Central memory CD4-positive, alpha-beta T cell (primary cell): ENCODE measurements around the gene UBXN7.
"Not testable (repeated sequence)": the region's sequence is repeated elsewhere in the genome, so short reads cannot be mapped to it uniquely, and the experiment has no call there.

Experiments used
- DNase-seq: peaks from one replicate; pipeline ENCODE4 v3.0.0; 2022

The UBXN7 gene

DNA sequence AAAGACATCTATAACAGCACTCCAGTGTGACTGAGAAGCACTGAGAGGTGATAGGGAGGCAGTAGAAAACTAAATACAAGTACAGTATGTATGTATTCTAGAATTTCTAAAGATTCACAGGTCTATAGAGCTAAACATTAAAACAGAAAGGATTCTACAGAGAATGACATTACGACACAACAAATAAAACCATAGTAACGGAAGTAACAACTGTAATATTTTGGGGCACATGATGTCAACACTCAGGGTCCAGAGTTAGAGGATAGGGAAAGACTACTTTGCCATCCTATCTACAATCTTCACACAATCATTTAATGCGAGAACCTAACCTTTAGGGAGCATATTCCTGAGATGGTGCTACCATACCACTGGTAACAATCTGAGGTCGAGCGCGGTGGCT, 13.6 kb downstream of the UBXN7 start:
- no peak for DNase-seq

DNA sequence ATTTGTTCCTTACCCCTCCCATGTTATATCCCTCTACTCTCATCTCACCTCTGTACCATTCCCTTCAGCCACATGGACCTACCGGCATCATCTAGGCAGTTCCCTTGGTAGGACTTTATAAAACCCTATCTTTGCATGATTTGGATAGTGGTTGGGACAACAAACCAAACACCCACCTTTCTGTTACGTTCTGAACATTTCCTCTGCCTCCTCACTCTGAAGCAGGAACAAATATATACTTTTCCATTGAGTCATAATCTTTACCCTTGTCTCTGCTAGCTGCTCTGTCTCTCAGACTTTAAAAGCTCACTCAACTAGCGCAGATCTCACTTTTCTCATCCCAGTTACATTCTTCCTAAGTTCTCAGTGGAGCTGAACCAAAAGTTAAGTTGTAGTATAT, 17.8 kb downstream of the UBXN7 start:
- DNase-seq, result no peak

DNA sequence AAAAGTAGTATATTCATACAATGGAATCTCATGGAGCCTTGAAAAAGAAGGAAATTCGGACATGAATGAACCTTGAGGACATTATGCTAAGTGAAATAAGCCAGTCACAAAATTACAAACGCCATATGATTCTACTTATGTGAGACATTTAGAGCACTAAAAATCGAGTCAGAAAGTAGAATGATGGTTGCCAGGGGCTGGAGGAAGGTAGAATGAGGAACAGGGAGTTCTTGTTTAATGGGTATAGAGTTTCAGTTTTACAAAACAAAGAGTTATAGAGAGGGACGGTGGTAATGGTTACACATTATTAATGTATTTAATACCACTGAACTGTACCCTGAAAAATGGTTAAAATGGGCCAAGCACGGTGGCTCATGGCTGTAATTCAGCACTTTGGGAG, 19.5 kb downstream of the UBXN7 start:
- DNase-seq, result no peak

DNA sequence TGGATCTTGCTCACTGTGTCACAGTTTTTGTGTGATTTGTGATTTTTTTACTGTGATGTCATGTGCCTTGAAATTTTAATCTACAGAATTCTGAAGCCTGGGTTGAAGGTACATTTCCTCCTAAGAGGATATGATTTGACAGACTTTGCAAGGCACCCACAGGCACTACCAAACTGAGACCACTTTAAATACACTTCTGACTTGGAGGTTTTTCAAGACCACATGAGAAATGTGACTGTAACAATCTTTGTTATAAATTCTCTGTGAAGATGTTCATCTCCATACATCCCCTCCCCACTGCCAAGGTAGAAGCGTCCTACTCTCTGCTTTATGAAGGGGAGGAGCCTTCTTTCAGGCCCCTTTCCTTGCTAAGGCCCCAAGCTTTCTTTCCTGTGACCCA, 22.8 kb downstream of the UBXN7 start:
- no peak for DNase-seq

DNA sequence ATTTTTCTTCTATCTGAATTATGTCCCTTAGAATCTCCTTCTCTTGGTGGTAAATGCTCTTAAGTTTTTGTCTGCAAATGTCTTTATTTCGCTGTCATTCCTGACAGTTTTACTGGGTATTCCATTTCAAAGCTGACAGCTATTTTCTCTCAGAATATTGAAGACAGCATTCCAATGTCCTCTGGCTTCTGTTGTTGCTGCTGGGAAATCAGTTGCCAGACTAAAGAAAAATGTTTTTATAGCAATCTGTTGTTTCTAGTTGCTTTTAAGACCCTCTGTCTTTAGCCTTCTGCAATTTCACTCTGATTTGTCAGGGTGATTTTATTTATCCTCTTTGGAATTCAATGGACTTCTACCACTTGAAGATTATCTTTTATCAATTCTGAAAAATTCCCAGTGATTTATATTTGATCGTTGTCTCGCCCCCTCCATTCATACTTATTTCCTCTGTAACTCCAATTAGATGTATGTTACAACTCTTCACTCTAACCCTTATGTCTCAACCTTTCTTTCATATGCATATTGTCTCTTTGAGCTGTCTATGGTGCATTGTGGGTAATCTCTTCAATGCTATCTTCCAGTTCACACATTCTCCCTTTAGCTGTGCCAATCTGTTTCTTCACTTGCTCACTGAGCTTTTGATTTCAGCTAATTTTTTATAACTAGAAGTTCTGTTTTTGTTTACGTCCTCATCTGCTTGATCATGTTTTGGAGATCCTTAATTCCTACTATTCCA, 23.5 kb downstream of the UBXN7 start:
- DNase-seq, result no peak

DNA sequence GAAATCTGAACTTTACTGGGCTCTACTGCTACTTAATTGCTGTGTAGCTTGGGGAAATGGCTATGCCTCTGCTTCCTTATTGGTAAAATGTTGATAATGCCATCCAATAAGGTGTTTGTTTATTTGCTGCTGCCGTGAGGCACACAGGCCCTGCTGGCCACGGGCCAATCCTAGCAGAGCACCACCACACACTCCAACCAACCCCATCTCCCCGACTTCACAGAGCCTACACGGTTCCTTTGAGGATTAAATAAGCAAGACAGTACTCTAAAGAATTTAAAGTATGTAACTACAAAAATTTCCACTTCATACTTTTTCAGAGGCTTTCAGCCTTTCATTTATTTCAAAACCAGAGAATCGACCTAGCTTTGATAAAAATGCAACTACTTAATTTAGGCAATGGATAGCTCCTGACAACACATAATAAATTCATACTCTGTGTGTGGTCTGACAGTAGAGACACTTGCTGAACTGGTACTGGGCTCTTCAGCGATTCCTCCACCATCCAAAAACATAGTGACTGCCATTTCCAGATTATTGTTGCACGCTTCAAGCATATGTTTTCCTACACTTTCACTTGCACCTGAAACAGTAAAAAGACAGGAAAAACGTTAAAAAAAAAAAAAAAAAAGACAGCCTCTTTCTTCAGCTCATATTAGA, 25.3 kb downstream of the UBXN7 start:
- no peak for DNase-seq

DNA sequence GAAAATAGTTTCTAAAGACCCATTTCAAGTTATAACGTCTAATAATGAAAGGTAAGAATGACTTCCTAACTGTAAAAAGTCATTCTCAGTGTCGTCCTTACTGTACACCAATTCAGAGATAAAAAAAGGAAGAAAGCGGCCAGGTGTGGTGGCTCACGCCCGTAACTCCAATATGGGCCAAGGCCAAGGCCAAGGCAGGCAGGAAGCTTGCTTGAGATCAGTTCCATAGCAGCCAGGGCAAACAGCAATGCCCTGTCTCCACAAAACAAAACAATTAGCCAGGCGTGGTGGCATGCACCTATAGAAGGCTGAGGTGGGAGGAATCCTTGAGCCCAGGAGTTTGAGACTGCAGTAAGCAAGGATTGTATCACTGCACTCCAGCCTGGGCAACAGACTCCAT, 31.9 kb downstream of the UBXN7 start:
- DNase-seq, result no peak

DNA sequence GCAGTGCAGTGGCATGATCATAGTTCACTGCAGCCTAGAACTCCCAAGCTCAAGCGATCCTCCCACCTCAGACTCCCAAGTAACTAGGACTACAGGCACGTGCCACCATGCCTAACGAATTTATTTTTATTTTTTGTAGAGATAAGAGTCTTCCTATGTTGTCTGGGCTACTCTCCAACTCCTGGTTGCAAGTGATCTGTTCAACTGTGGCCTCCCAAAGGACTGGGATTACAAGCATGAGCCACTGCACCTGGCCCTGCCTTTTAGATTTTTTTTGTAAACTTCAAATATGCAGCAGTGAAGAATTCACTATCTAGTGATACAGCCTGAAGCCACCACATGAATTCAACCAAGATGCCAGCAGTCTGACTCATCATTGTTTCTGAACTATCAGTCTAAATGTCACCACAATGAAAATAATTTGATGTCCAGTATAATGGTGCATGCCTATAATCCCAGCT, 32.7 kb downstream of the UBXN7 start:
- no peak for DNase-seq

DNA sequence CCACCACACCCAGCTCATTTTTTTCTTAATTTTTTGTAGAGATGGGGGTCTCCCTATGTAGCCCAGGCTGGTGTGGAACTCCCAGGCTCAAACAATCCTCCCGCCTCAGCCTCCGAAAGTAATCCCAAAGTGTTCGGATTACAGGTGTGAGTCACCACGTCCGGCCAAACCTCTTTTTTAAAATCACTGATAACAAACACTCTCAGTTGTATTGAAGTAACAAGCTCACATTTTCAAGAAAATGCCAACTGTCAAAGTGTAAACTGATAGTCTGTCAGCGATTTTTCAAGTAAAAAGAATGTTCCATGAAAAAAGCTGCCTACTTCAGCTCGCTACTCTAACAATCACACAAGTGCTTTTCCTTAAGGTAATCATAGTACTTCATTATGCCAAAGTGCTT, 33.4 kb downstream of the UBXN7 start:
- no peak for DNase-seq

DNA sequence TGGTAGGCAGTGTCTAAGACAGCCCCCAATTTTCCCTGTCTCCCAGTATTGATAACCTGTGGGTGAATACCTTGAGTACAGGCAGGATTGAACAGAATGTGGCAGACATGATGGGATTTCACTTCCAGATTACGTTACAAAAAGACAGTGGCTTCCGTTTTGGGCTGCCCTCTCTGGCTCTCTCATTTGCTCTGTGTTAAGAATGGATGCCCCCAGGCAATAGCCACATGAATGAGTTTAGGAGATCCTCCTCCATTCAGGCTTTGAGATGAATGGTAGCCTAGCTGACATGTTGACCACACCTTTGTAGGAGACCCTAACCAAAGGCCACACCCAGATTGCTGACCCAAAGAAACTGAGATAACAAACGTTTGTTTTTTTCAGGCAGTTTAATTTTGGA, 34.3 kb downstream of the UBXN7 start:
- no peak for DNase-seq

DNA sequence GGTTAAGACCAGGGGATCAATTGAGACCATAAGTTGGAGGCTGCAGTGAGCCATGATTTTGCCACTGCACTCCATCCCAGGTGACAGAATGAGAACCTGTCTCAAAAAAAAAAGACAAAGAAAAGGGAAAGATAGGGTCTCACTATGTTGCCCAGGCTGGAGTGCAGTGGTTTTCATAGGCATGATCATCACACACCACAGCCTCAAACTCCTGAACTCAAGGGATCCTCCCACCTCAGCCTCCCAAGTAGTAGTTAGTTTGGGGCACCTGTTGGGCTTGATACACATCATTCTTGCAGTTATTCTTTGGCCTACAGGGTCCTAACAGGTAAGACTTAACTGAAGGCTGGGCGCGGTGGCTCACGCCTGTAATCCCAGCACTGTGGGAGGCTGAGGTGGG, 42.1 kb downstream of the UBXN7 start:
- no peak for DNase-seq

DNA sequence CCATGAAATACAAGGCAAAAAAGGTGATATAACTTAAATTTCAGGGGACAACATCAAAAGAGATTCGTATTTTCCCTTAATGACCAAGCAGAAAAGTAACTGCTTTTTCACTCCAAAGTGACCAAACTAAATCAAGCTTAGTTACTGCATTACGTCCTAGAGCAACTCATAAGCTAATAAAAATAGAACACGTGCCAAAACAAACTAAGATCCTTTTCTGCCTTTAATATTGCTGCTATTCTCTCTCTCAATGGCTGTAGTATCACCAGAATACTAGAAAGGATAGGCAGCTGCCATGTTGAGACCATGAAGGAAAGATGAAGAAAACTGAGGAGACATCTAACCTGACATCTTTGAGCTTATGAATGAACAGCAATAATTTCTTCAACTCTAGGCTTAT, 43.3 kb downstream of the UBXN7 start:
- no peak for DNase-seq

DNA sequence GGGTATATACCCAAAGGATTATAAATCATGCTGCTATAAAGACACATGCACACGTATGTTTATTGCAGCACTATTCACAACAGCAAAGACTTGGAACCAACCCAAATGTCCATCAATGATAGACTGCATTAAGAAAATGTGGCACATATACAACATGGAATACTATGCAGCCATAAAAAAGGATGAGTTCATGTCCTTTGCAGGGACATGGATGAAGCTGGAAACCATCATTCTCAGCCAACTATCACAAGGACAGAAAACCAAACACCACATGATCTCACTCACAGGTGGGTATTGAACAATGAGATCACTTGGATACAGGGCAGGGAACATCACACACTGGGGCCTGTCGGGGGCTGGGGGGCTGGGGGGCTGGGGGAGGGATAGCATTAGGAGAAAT, 44.3 kb downstream of the UBXN7 start:
- DNase-seq, result not testable (repeated sequence)

DNA sequence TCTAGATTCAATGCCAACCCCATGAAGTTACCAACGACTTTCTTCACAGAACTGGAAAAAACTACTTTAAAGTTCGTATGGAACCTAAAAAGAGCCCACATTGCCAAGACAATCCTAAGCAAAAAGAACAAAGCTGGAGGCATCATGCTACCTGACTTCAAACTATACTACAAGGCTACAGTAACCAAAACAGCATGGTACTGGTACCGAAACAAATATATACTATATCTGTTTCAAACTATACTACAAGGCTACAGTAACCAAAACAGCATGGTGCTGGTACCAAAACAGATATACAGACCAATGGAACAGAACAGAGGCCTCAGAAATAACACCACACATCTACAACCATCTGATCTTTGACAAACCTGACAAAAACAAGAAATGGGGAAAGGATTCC, 45.4 kb downstream of the UBXN7 start:
- not testable (repeated sequence) for DNase-seq

DNA sequence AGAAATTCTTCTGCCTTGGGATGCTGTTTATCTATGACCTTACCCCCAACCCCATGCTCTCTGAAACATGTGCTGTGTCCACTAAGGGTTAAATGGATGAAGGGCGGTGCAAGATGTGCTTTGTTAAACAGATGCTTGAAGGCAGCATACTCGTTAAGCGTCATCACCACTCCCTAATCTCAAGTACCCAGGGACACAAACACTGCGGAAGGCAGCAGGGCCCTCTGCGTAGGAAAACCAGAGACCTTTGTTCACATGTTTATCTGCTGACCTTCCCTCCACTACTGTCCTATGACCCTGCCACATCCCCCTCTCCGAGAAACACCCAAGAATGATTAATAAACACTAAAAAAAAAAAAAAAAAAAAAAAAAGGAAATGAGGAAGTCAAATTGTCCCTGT, 46.2 kb downstream of the UBXN7 start:
- DNase-seq, result not testable (repeated sequence)

DNA sequence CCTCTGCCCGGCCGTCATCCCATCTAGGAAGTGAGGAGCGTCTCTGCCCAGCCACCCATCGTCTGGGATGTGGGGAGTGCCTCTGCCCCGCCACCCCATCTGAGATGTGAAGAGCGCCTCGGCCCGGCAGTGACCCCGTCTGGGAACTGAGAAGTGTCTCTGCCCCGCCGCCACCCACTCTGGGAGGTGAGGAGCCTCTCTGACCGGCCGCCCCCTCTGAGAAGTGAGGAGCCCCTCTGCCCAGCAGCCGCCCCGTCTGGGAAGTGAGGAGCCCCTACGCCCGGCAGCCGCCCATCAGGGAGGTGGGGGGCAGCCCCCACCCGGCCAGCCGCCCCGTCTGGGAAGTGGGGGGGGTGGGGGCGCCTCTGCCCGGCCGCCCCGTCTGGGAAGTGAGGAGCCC, 46.8 kb downstream of the UBXN7 start:
- not testable (repeated sequence) for DNase-seq

DNA sequence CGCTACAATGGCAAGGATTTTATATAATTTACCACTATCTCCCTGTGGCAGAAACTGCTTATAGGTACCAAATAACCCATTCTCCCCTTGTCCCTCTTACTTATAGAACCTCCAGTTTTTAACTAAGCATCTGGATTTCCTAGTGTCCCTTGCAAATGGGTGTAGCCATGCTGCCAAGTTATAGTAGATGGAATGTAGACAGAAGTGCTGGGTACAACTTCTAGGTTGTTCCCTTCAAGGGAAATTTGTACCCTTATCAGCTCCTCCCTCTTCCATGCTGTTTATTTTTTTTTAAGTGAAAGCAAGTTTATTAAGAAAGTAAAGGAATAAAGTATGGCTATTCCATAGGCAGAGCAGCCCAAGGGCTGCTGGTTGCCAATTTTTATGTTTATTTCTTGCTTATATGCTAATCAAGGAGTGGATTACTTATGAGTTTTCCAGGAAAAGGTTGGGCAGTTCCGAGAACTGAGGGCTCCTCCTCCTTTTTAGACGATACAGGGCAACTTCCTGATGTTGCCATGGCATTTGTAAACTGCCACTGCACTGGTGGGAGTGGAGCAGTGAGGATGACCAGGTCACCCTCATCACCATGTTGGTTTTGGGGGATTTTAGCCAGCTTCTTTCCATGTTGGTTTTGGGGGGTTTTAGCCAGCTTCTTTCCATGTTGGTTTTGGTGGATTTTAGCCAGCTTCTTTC, 53.9 kb downstream of the UBXN7 start:
- no peak for DNase-seq

DNA sequence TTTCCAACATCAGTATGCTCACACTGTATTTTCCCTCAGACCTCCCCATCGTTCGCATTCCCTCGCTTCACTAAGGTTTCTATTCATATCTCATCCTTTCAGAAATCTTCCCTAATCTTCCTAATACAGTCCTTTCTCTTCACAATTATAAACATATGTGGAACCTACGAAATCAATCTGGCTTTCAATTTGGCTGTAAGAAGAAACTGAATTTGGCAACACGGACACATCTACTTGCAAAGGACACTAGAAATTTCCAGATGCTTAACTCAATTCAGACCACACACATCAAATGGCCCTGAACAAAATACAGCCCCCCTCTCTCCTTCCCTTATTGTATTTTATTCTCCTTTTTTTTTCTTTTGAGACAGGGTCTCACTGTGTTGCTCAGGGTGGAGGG, 54.9 kb downstream of the UBXN7 start:
- no peak for DNase-seq

DNA sequence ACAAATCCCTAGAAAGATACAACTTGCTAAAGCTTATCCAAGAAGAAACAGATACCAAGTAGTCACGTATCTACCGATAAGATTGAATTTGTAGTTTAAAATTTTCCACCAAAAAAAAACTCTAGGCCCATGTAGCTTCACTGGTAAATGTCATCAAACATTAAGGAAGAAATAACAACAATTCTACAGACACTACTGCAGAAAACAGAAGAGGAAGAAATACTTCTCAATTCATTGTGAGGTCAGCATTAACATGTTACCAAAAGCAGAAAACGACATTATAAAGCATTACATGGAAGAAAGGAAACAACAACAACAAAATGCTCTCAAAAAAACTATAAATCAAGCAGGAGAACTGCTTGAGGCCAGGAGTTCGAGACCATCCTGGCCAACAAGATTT, 66.5 kb downstream of the UBXN7 start:
- no peak for DNase-seq

DNA sequence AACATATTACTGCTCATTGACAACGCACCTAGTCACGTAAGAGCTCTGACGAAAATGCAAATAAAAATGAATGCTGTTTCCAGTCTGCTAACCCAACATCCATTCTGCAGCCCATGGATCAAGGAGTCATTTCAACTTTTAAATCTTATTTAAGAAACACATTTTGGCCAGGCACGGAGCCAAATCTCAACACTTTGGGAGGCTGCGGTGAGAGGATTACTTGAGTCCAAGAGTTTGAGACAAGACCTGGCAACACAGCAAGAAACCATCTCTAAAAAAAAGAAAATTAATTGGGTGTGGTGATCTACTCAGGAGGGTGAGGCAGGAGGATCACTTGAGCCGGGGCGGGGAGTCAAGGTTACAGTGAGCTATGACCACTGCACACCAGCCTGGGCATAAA, 71.6 kb downstream of the UBXN7 start:
- DNase-seq, result no peak

DNA sequence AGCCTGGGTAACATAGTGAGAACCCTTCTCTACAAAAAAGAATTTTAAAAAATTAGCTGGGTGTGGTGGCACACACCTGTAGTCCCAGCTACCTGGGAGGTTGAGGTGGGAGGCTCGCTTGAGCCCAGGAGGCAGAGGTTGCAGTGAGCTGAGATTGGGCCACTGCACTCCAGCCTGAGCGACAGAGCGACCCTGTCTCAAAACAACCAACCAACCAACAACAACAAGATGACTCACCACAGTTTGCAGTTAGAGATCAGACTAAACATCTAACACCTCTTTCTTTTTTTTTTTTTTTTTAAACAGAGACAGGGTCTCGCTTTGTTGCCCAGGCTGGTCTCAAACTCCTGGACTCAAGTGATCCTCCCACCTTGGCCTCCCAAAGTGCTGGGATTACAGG, 73.7 kb downstream of the UBXN7 start:
- not testable (repeated sequence) for DNase-seq

DNA sequence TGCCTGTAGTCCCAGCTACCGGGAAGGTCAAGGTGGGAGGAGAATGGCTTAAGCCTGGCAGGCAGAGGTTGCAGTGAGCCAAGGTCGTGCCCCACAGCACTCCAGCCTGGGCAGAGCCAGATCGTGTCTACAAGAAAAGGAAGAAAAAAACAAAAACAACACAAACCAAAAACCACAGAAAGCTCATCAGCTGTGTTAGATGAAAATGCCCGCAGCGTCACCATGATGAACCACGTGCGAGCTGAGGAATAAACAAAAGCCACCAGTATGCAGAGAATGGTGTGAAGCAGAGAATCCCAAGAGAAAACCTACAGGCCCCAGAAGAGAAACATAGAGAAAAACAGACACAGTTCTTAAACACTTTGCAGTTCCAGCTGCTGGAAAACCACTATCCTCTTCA, 74.3 kb downstream of the UBXN7 start:
- DNase-seq, result no peak

DNA sequence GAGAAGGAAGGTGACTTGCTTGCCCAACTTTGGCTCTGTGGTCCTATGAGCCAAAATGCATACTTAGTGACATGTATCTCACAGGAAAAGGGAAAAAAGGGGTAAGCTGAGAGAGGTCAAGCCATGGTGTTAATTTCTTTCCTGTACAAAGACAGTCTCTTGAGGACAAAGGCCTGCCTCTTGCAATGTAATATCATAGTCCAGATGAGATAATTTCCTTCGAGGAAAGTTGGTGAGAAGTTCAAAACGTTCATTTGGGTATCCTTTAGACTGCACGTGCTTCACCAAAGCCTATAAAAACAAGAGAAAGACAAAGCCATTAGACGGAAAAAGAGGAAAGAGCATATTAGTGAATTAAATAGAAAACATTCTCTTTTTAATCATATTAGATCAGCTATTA, 75.7 kb downstream of the UBXN7 start:
- no peak for DNase-seq

DNA sequence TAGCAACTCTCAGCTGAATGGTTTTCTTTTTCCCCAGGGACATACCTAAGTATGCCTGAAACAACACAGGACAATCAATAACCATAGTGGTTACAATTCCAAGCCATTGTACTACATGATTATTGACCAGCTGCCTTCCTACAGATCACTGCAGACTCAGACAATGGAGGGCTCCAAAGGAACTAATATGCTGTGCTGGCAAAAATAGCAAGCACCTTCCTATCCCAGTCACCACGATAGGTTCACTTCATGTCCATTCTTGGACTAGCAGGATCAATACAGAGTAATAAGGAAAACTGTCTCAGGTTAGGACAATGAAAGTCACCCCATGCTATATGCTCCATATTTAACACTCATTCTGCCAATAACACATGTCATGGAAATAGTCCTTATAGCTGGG, 76.6 kb downstream of the UBXN7 start:
- no peak for DNase-seq
